Epithelial cell of proximal tubule (primary cell): ENCODE measurements around the gene POLR3H. TPM values are rescaled to one million over a fixed set of nuclear protein-coding genes. Genes with fewer than 3 reads are reported as not detected.

Source experiments
- DNase-seq: peaks from one replicate; pipeline ENCODE4 v3.0.0-alpha.2; 2011; ENCODE audit warnings: low read depth
- H3K4me3 ChIP-seq: 2 replicates; pipeline ENCODE4 v1.5.1; 2011; ENCODE audit warnings: low read depth, mild to moderate bottlenecking, low read length
- CTCF ChIP-seq: conservative IDR thresholded peaks from 2 replicates; pipeline ENCODE4 v1.5.1; 2012; ENCODE audit warnings: low read depth, mild to moderate bottlenecking, low read length
- total RNA-seq: library from RNA; depleted of rRNA; stranded (reverse); fragments of >200 nt; gene quantifications from 2 replicates; pipeline ENCODE4 v1.2.3, GENCODE V29; 2015

POLR3H gene
- total RNA-seq, 1 donor from 2014 or later, result 9.5 TPM

GRCh38 chr22:41499624-41500280 lies 44.5 kb downstream of the POLR3H start:
- TF ChIP-seq CTCF, result no peak
- DNase-seq, result no peak
- no peak overlapping the region for H3K4me3 ChIP-seq

- TF ChIP-seq CTCF, result no peak
- H3K4me3 ChIP-seq, result no peak overlapping the region
- DNase-seq, result no peak
These were observed 45.9 kb downstream of the POLR3H start for GRCh38 chr22:41498303-41498835.

GRCh38 chr22:41491374-41492100 lies 52.7 kb downstream of the POLR3H start:
- no peak overlapping the region for H3K4me3 ChIP-seq
- DNase-seq, result no peak
- TF ChIP-seq CTCF, result no peak

- DNase-seq, result no peak
- H3K4me3 ChIP-seq, result no peak overlapping the region
- no peak for TF ChIP-seq CTCF
These were observed 55.5 kb downstream of the POLR3H start for GRCh38 chr22:41488596-41489385.

- no peak overlapping the region for H3K4me3 ChIP-seq
- DNase-seq, result no peak
- TF ChIP-seq CTCF, result no peak
These were observed 56.2 kb downstream of the POLR3H start for GRCh38 chr22:41488076-41488475.

- H3K4me3 ChIP-seq, result no peak overlapping the region
- TF ChIP-seq CTCF, result no peak
- no peak for DNase-seq
These were observed 57.0 kb downstream of the POLR3H start for GRCh38 chr22:41487037-41487935.
